HEK293 (cell line): ENCODE results near the gene GGT5.

Source experiments
- CTCF ChIA-PET: fragments of 350-600 bp; formaldehyde crosslinking; extraction: SDS; loops from one replicate; lab custom pipeline; 2021; ENCODE audit warnings: antibody characterized with exemption; lab: Yijun Ruan, JAX
- POLR2A ChIA-PET: fragments of 300-600 bp; formaldehyde crosslinking; extraction: SDS; loops from one replicate; lab custom pipeline; 2020; ENCODE audit warnings: antibody characterized with exemption, inconsistent platforms; lab: Yijun Ruan, JAX
- H3K27ac ChIP-seq: fragments of 200-500 bp; sonication (Bioruptor generic); 2 replicates; pipeline ENCODE4 v1.5.1; 2014; ENCODE audit warnings: low read depth, low read length, control low read depth, inconsistent platforms; ENCODE audit errors: extremely low read depth
- H3K36me3 ChIP-seq, 2 experiments: fragments of 200-500 bp in 1 of 2; sonication (Bioruptor generic) in 1 of 2; 1 replicate in 1 of 2; 2 replicates in 1 of 2; pipeline ENCODE4 v1.5.1; 2014 to 2017; ENCODE audit warnings: inconsistent platforms in 2 of 2, low read length in 2 of 2; ENCODE audit not compliant: control insufficient read depth in 2 of 2, insufficient read depth in 1 of 2
- H3K4me1 ChIP-seq: fragments of 200-500 bp; sonication (Bioruptor generic); 2 replicates; pipeline ENCODE4 v1.5.1; 2014; ENCODE audit warnings: mild to moderate bottlenecking, low read length, inconsistent platforms; ENCODE audit not compliant: control insufficient read depth, insufficient read depth
- H3K4me3 ChIP-seq: 2 replicates; pipeline ENCODE4 v1.5.1; 2011; ENCODE audit warnings: low read depth, mild to moderate bottlenecking, control low read depth, low read length, moderate library complexity
- H3K9me3 ChIP-seq: fragments of 200-500 bp; sonication (Bioruptor generic); 2 replicates; pipeline ENCODE4 v1.5.1; 2014; ENCODE audit warnings: low read depth, low read length, inconsistent platforms; ENCODE audit not compliant: control insufficient read depth, insufficient read depth
- BCL11B ChIP-seq: fragments of 450-650 bp; formaldehyde crosslinking; IDR thresholded peaks from 2 replicates; pipeline ENCODE4 v1.5.1; 2016; ENCODE audit warnings: low read depth, missing biosample characterization, missing genetic modification characterization
- MZF1 ChIP-seq: fragments of 450-650 bp; formaldehyde crosslinking; IDR thresholded peaks from 2 replicates; pipeline ENCODE4 v1.5.1; 2017; ENCODE audit warnings: missing biosample characterization, missing genetic modification characterization, borderline replicate concordance
- REST ChIP-seq: fragments of 450-650 bp; formaldehyde crosslinking; IDR thresholded peaks from 2 replicates; pipeline ENCODE4 v1.5.1; 2016; ENCODE audit warnings: missing biosample characterization, missing genetic modification characterization
- SETDB1 ChIP-seq: IDR thresholded peaks from one replicate; pipeline ENCODE4 v1.6.1; 2017; ENCODE audit warnings: mild to moderate bottlenecking, low read length, moderate library complexity, mixed read lengths; ENCODE audit not compliant: insufficient read length
- ZNF10 ChIP-seq: fragments of 450-650 bp; formaldehyde crosslinking; IDR thresholded peaks from 2 replicates; pipeline ENCODE4 v1.5.1; 2017; ENCODE audit warnings: missing biosample characterization, missing genetic modification characterization
- ZNF114 ChIP-seq: fragments of 450-650 bp; formaldehyde crosslinking; IDR thresholded peaks from 2 replicates; pipeline ENCODE4 v1.5.0; 2017; ENCODE audit warnings: missing biosample characterization, missing genetic modification characterization
- ZNF146 ChIP-seq: fragments of 450-650 bp; formaldehyde crosslinking; IDR thresholded peaks from 2 replicates; pipeline ENCODE4 v1.5.1; 2016; ENCODE audit warnings: missing biosample characterization, missing genetic modification characterization
- ZNF214 ChIP-seq: fragments of 450-650 bp; formaldehyde crosslinking; IDR thresholded peaks from 2 replicates; pipeline ENCODE4 v1.5.1; 2017; ENCODE audit warnings: missing biosample characterization, mild to moderate bottlenecking, missing genetic modification characterization, borderline replicate concordance
- ZNF473 ChIP-seq: fragments of 450-650 bp; formaldehyde crosslinking; IDR thresholded peaks from 2 replicates; pipeline ENCODE4 v1.5.1; 2017; ENCODE audit warnings: missing biosample characterization, missing genetic modification characterization
- ZNF561 ChIP-seq: fragments of 450-650 bp; IDR thresholded peaks from 2 replicates; pipeline ENCODE4 v1.5.1; 2018; ENCODE audit warnings: missing biosample characterization, missing genetic modification characterization, borderline replicate concordance
- ZNF677 ChIP-seq: fragments of 450-650 bp; IDR thresholded peaks from 2 replicates; pipeline ENCODE4 v1.5.0; 2018; ENCODE audit warnings: missing biosample characterization, mild to moderate bottlenecking, missing genetic modification characterization, moderate library complexity
- ZNF837 ChIP-seq: fragments of 450-650 bp; formaldehyde crosslinking; IDR thresholded peaks from 2 replicates; pipeline ENCODE4 v1.5.1; 2016; ENCODE audit warnings: missing biosample characterization, missing genetic modification characterization
- ZSCAN18 ChIP-seq: fragments of 450-650 bp; formaldehyde crosslinking; IDR thresholded peaks from 2 replicates; pipeline ENCODE4 v1.5.1; 2016; ENCODE audit warnings: missing biosample characterization, missing genetic modification characterization
- ZSCAN23 ChIP-seq: fragments of 450-650 bp; formaldehyde crosslinking; IDR thresholded peaks from 2 replicates; pipeline ENCODE4 v1.5.1; 2016; ENCODE audit warnings: missing biosample characterization, missing genetic modification characterization
- TF ChIP-seq, protein P1 (sequence below): fragments of 450-650 bp; formaldehyde crosslinking; IDR thresholded peaks from 2 replicates; pipeline ENCODE4 v1.5.1; 2016; ENCODE audit warnings: missing biosample characterization, missing genetic modification characterization, borderline replicate concordance
- TF ChIP-seq, protein P2 (sequence below): fragments of 450-650 bp; formaldehyde crosslinking; IDR thresholded peaks from 2 replicates; pipeline ENCODE4 v1.5.1; 2016; ENCODE audit warnings: missing biosample characterization, missing genetic modification characterization
- TF ChIP-seq, protein P3 (sequence below): fragments of 450-650 bp; formaldehyde crosslinking; IDR thresholded peaks from 2 replicates; pipeline ENCODE4 v1.5.1; 2016; ENCODE audit warnings: missing biosample characterization, missing genetic modification characterization, borderline replicate concordance

Gene GGT5

DNA sequence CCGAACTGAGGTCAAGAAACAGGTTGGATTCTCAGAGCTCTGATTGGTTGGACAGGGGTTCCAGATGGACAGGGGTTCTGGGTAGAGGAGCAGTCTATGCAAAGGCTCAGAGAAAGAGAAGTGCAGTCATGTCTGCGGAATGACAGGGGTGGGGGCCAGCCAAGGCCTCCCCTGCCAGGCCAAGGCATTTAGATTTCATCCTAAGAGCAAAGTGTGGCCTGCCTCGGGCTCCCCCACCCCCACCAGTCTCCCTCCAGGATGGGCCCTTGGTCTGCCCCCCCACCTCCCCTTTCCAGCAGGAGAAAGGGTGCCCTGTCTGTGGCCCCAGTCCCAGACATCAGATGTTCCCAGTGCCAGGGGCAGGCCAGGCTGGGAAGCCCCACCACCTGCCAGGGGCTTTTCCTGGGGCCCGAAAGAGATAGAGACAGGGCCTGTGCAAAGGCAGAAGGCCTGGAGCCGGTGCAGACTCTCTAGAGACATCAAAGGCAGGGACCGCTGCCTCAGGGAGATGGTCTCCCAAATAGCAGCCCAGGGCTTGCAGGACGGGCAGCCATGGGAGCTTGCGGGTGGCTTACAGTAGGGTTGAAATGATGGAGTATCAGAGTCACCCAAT lies 54.2 kb downstream of the GGT5 start:
- Histone ChIP-seq H3K9me3 (no peaks in the 10 kb centered on the region), H3K27ac (no peak overlapping the region), H3K4me3 (no peak overlapping the region), H3K36me3 (no peaks in the 10 kb centered on the region), H3K4me1 (no peaks in the 10 kb centered on the region)
- CTCF ChIA-PET: interaction anchor here (0.6 to 2.5 kb wide), 20 partner anchors 8 to 335 kb away, joined by 3 to 17 read pairs (median 4); partner anchors contain the start of gene SUSD2
- POLR2A ChIA-PET: interaction anchor here (0.8 kb wide), 1 partner anchor 9 kb away, joined by 3 read pairs; the partner anchor contains the start of gene SUSD2
- TF ChIP-seq MZF1 (no peak), ZNF146 (tag by site-specific recombination) (no peak), ZNF10 (no peak), ZSCAN18 (tag by site-specific recombination) (no peak), ZNF837 (no peak), ZNF214 (tag by site-specific recombination) (no peak), ZNF473 (tag by site-specific recombination) (no peak), ZSCAN23 (tag by site-specific recombination) (no peak), SETDB1 (no peak), ZNF561 (no peak), ZNF114 (no peak), BCL11B (tag by site-specific recombination) (no peak), REST (tag by site-specific recombination) (no peak), ZNF677 (tag by site-specific recombination) (no peak)
- TF ChIP-seq, protein P1, sequence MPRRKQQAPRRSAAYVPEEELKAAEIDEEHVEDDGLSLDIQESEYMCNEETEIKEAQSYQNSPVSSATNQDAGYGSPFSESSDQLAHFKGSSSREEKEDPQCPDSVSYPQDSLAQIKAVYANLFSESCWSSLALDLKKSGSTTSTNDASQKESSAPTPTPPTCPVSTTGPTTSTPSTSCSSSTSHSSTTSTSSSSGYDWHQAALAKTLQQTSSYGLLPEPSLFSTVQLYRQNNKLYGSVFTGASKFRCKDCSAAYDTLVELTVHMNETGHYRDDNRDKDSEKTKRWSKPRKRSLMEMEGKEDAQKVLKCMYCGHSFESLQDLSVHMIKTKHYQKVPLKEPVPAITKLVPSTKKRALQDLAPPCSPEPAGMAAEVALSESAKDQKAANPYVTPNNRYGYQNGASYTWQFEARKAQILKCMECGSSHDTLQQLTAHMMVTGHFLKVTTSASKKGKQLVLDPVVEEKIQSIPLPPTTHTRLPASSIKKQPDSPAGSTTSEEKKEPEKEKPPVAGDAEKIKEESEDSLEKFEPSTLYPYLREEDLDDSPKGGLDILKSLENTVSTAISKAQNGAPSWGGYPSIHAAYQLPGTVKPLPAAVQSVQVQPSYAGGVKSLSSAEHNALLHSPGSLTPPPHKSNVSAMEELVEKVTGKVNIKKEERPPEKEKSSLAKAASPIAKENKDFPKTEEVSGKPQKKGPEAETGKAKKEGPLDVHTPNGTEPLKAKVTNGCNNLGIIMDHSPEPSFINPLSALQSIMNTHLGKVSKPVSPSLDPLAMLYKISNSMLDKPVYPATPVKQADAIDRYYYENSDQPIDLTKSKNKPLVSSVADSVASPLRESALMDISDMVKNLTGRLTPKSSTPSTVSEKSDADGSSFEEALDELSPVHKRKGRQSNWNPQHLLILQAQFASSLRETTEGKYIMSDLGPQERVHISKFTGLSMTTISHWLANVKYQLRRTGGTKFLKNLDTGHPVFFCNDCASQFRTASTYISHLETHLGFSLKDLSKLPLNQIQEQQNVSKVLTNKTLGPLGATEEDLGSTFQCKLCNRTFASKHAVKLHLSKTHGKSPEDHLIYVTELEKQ (tag by site-specific recombination): no peak
- TF ChIP-seq, protein P2, sequence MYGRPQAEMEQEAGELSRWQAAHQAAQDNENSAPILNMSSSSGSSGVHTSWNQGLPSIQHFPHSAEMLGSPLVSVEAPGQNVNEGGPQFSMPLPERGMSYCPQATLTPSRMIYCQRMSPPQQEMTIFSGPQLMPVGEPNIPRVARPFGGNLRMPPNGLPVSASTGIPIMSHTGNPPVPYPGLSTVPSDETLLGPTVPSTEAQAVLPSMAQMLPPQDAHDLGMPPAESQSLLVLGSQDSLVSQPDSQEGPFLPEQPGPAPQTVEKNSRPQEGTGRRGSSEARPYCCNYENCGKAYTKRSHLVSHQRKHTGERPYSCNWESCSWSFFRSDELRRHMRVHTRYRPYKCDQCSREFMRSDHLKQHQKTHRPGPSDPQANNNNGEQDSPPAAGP (tag by site-specific recombination): no peak
- TF ChIP-seq, protein P3, sequence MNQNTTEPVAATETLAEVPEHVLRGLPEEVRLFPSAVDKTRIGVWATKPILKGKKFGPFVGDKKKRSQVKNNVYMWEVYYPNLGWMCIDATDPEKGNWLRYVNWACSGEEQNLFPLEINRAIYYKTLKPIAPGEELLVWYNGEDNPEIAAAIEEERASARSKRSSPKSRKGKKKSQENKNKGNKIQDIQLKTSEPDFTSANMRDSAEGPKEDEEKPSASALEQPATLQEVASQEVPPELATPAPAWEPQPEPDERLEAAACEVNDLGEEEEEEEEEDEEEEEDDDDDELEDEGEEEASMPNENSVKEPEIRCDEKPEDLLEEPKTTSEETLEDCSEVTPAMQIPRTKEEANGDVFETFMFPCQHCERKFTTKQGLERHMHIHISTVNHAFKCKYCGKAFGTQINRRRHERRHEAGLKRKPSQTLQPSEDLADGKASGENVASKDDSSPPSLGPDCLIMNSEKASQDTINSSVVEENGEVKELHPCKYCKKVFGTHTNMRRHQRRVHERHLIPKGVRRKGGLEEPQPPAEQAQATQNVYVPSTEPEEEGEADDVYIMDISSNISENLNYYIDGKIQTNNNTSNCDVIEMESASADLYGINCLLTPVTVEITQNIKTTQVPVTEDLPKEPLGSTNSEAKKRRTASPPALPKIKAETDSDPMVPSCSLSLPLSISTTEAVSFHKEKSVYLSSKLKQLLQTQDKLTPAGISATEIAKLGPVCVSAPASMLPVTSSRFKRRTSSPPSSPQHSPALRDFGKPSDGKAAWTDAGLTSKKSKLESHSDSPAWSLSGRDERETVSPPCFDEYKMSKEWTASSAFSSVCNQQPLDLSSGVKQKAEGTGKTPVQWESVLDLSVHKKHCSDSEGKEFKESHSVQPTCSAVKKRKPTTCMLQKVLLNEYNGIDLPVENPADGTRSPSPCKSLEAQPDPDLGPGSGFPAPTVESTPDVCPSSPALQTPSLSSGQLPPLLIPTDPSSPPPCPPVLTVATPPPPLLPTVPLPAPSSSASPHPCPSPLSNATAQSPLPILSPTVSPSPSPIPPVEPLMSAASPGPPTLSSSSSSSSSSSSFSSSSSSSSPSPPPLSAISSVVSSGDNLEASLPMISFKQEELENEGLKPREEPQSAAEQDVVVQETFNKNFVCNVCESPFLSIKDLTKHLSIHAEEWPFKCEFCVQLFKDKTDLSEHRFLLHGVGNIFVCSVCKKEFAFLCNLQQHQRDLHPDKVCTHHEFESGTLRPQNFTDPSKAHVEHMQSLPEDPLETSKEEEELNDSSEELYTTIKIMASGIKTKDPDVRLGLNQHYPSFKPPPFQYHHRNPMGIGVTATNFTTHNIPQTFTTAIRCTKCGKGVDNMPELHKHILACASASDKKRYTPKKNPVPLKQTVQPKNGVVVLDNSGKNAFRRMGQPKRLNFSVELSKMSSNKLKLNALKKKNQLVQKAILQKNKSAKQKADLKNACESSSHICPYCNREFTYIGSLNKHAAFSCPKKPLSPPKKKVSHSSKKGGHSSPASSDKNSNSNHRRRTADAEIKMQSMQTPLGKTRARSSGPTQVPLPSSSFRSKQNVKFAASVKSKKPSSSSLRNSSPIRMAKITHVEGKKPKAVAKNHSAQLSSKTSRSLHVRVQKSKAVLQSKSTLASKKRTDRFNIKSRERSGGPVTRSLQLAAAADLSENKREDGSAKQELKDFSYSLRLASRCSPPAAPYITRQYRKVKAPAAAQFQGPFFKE (tag by site-specific recombination): no peak
